Activated naive CD8-positive, alpha-beta T cell treated with anti-CD3 and anti-CD28 coated beads, Interleukin-2, amount 50 U/mL, for 16 hours (primary cell): Measurements from ENCODE around the gene FKBP7.
"Not testable (repeated sequence)": the region's sequence is repeated elsewhere in the genome, so short reads cannot be mapped to it uniquely, and the experiment has no call there.

Experiments used
- DNase-seq: peaks from one replicate; pipeline ENCODE4 v3.0.0-alpha.2; 2020; ENCODE audit warnings: low read depth, low spot score

Gene FKBP7

GRCh38 chr2:178485356-178485755 lies 7.0 kb upstream of the FKBP7 start:
- DNase-seq: no peak

GRCh38 chr2:178484245-178485041 lies 6.0 kb upstream of the FKBP7 start:
- no peak for DNase-seq

- no peak for DNase-seq
These were observed 4.0 kb upstream of the FKBP7 start for GRCh38 chr2:178482437-178482836.

- DNase-seq: peak; percentile 36
These were observed 2.1 kb upstream of the FKBP7 start, which contains the start of gene PLEKHA3 for GRCh38 chr2:178480227-178481181. Gene PLEKHA3 (plus strand): TSS chr2:178480457. CDS start chr2:178480870, 413 bp downstream.

GRCh38 chr2:178479758-178480226 lies 1.4 kb upstream of the FKBP7 start:
- DNase-seq: no peak

- no peak for DNase-seq
These were observed 846 bp upstream of the FKBP7 start for GRCh38 chr2:178479275-178479616.

GRCh38 chr2:178478130-178478438 lies 316 bp downstream of the FKBP7 start:
- no peak for DNase-seq

GRCh38 chr2:178477443-178478129 lies 814 bp downstream of the FKBP7 start:
- DNase-seq: no peak

GRCh38 chr2:178476477-178476876 lies 1.9 kb downstream of the FKBP7 start:
- no peak for DNase-seq

- DNase-seq: no peak
These were observed 3.8 kb downstream of the FKBP7 start for GRCh38 chr2:178474560-178474959.

- no peak for DNase-seq
These were observed 4.5 kb downstream of the FKBP7 start for GRCh38 chr2:178473931-178474330.

GRCh38 chr2:178473373-178473772 lies 5.0 kb downstream of the FKBP7 start:
- no peak for DNase-seq

- not testable (repeated sequence) for DNase-seq
These were observed 7.1 kb downstream of the FKBP7 start for GRCh38 chr2:178471313-178471712.

GRCh38 chr2:178469219-178469849 lies 9.1 kb downstream of the FKBP7 start:
- DNase-seq: no peak

GRCh38 chr2:178457390-178457886 lies 21.0 kb downstream of the FKBP7 start:
- no peak for DNase-seq

- no peak for DNase-seq
These were observed 22.5 kb downstream of the FKBP7 start for GRCh38 chr2:178455947-178456346.

- DNase-seq: no peak
These were observed 25.5 kb downstream of the FKBP7 start for GRCh38 chr2:178452870-178453269.

GRCh38 chr2:178452334-178452733 lies 26.1 kb downstream of the FKBP7 start:
- no peak for DNase-seq

GRCh38 chr2:178450774-178451525 lies 27.4 kb downstream of the FKBP7 start, which contains the start of the genes PJVK and PRKRA:
Gene PJVK (plus strand): TSS chr2:178451378. CDS start chr2:178453410, 2,032 bp downstream.
Gene PRKRA (minus strand): TSS chr2:178451175. CDS start chr2:178451030, 145 bp downstream.
- peak; percentile 89 for DNase-seq

GRCh38 chr2:178450524-178450773 lies 28.0 kb downstream of the FKBP7 start:
- DNase-seq: no peak
